GM18502 (cell line): Measurements from ENCODE around the gene HMX3.
"Not testable (repeated sequence)": the region's sequence is repeated elsewhere in the genome, so short reads cannot be mapped to it uniquely, and the experiment has no call there.

ENCODE experiments used
- ATAC-seq: cut with Tn5 transposase; IDR thresholded peaks from one replicate; pipeline ENCODE4 v1.9.1; 2021; ENCODE audit warnings: mild to moderate bottlenecking; ENCODE audit not compliant: unreplicated experiment, poor library complexity

HMX3 gene

DNA sequence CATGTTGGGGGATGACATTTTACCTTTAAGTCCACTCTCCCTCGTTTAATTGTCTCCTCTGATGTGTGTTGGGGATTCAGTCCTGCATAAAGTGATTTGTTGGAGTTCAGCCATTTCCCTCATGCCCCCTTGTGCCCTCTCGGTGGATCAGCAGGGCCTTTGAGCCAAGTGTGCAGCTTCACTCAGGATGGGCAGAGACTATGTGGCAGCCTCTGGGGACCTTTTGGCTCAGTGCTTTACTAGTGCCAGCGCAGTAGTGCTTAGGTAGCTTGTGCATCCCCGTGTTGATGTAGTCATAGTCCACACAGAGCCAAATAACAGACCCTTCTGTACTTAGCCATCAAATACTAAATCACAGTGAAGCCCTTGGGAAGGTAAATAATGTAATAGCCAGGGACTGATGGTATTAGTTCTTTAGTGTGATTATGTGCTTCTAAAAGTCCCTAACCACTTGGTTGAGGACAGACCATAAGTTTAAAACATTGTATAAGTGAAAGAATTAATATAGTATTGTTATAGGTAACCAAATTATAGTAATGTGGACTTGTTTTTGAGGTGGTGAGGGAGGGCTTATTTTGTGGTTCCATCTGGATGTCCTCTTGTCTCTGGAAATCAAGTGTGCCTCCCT, 29.8 kb downstream of the HMX3 start:
- no peak for ATAC-seq

- no peak for ATAC-seq
Observed at GRCh38 chr10:123166618-123167017, 30.8 kb downstream of the HMX3 start.

DNA sequence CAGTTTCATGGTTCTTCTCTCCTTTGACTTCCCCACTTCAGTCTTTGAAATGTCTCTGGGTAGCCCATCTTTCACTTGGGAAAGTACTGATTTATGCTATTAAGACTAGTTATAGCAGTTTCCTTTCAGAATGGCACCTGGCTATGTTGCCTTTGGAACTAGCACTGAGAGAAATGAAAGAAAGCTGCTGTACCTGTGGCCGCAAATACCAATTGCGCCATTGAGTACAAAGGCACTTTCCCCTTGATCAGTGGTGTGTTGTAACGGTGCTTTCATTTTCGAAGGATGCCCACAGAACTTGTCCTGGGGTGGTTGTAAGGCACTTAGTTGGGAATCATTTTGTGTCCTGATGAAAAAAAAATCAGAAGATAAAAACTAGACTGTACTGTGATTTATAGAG, 35.2 kb downstream of the HMX3 start:
- ATAC-seq = no peak

GRCh38 chr10:123171616-123172015, 35.8 kb downstream of the HMX3 start:
- ATAC-seq = not testable (repeated sequence)

- ATAC-seq = no peak
Observed at GRCh38 chr10:123175389-123176387, 39.9 kb downstream of the HMX3 start.

DNA sequence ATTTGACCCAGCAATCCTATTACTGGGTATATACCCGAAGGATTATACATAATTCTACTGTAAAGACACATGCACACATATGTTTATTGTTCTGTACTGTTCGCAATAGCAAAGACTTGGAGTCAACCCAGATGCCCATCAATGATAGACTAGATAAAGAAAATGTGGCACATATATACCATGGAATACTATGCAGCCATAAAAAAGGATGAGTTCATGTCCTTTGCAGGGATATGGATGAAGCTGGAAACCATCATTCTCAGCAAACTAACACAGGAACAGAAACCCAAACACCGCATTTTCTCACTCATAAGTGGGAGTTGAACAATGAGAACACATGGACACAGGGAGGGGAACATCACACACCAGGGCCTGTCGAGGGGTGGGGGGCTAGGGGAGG, 42.6 kb downstream of the HMX3 start:
- not testable (repeated sequence) for ATAC-seq

DNA sequence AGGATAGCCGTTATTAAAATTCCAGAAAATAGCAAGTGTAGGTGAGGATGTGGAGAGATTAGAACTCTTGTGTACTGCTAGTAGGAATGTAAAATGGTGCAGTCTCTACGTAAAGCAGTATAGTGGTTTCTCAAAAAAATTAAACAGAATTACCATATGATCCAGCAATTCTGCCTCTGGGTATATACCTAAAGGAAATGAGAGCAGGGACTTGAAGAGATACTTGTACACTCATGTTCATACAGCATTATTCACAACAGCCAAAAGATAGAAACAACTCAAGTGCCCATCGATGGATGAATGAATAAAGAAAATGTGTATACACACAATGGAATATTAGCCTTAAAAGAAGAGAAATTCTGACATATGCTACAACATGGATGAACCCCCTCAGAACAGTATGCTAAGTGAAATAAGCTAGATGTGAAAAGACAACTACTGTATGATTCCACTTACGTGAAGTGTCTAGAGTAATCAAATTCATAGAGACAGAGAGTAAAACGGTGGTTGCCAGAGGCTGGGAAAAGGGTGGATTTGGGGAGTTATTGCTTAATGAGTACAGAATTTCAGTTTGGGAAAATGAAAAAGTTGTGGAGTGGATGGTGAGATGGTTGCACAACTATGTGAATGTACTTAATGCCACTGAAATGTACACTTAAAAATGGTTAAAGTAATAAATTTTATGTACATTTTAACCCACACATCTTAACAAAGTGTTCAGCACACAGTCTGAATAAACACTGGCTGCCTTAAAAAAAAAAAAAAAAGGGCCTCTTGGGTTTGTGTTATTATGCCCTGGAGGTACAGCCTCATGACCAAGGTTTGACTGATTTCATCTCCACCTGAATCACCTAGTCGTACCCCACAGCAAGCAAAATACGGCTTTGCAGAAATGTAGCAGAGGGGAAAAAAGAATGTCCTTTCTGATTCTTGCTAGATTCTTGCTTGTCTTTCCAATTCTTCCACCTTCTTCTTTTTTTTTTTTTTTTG, 44.6 kb downstream of the HMX3 start:
- ATAC-seq = no peak

- ATAC-seq = no peak
Observed at GRCh38 chr10:123183724-123184123, 48.0 kb downstream of the HMX3 start.

DNA sequence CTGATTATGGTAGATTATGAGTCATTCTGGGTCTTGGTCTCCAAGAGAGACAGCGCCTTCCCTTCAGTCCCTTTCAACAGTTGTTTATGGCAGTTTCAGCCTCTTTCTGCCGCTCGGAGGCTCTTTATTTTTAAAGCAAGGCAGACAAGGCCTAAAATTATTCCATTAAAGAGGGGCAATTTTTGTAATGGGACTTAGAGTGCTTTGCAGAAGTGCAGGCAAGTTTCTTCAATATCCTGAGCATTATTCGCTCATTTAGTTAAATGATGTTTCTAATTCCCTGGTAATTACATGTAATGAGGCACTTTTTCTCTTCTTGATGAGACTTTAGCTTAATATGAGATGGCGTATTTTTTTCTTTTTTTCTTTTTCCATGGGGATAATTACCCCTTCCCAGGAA, 52.0 kb downstream of the HMX3 start:
- no peak for ATAC-seq
